ENCODE data around the gene MGAT4A.

- TF ChIP-seq POLR2AphosphoS5 (IDR thresholded peaks at IDR 0.05; ENCODE audit: low read depth) (no peak), CTCF (conservative IDR thresholded peaks at IDR 0.05; ENCODE audit: low read depth in 2 of 2) (peak; percentile 92 to 94), REST (IDR thresholded peaks at IDR 0.05; ENCODE audit: unreplicated experiment) (no peak), CREB1 (CRISPR knock-in tag; IDR thresholded peaks at IDR 0.05; ENCODE audit: low read depth) (no peak)
Measured at GRCh38 chr2:98569197-98569793, 161.6 kb downstream of the MGAT4A start.

All from GM23338 (cell line).